Mucosa of stomach (tissue), 1 donor: Measurements from ENCODE around the gene SIGLEC9.

ENCODE experiments used
- H3K27me3 ChIP-seq: one replicate; pipeline ENCODE4 v1.7.0; 2013; ENCODE audit warnings: mild to moderate bottlenecking, low read length; ENCODE audit not compliant: control insufficient read depth, insufficient read depth
- H3K36me3 ChIP-seq: one replicate; pipeline ENCODE4 v1.7.0; 2013; ENCODE audit warnings: low read length; ENCODE audit not compliant: control insufficient read depth, insufficient read depth
- H3K4me1 ChIP-seq: one replicate; pipeline ENCODE4 v1.7.0; 2013; ENCODE audit warnings: mild to moderate bottlenecking, low read length; ENCODE audit not compliant: control insufficient read depth, insufficient read depth
- H3K4me3 ChIP-seq: one replicate; pipeline ENCODE4 v1.7.0; 2013; ENCODE audit warnings: low read length
- H3K9ac ChIP-seq: one replicate; pipeline ENCODE4 v1.7.0; 2013; ENCODE audit warnings: mild to moderate bottlenecking, low read length, moderate library complexity
- H3K9me3 ChIP-seq: one replicate; pipeline ENCODE4 v1.7.0; 2013; ENCODE audit warnings: mild to moderate bottlenecking, low read length, moderate library complexity; ENCODE audit not compliant: control insufficient read depth
- donor health status: Pancreatic carcinoma.

Gene SIGLEC9

DNA sequence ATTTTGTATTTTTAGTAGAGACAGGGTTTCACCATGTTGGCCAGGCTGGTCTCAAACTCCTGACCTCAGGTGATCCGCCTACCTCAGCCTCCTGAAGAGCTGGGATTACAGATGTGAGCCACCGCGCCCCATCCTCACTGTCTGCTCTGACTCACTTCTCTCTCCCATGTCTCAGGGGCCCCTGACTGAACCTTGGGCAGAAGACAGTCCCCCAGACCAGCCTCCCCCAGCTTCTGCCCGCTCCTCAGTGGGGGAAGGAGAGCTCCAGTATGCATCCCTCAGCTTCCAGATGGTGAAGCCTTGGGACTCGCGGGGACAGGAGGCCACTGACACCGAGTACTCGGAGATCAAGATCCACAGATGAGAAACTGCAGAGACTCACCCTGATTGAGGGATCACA, 5.0 kb downstream of the SIGLEC9 start:
- no peaks in the 10 kb centered on the region for H3K9me3 ChIP-seq
- H3K36me3 ChIP-seq, result no peaks in the 10 kb centered on the region
- H3K9ac ChIP-seq, result no peak overlapping the region
- H3K4me3 ChIP-seq, result no peak overlapping the region
- H3K4me1 ChIP-seq, result no peaks in the 10 kb centered on the region
- peaks cover 5% of the 10 kb centered on the region for H3K27me3 ChIP-seq

- H3K27me3 ChIP-seq, result peaks cover 5% of the 10 kb centered on the region
- H3K4me1 ChIP-seq, result no peaks in the 10 kb centered on the region
- no peaks in the 10 kb centered on the region for H3K9me3 ChIP-seq
- H3K36me3 ChIP-seq, result no peaks in the 10 kb centered on the region
- no peak overlapping the region for H3K4me3 ChIP-seq
- no peak overlapping the region for H3K9ac ChIP-seq
These were observed 7.3 kb downstream of the SIGLEC9 start for GRCh38 chr19:51131780-51132680.

DNA sequence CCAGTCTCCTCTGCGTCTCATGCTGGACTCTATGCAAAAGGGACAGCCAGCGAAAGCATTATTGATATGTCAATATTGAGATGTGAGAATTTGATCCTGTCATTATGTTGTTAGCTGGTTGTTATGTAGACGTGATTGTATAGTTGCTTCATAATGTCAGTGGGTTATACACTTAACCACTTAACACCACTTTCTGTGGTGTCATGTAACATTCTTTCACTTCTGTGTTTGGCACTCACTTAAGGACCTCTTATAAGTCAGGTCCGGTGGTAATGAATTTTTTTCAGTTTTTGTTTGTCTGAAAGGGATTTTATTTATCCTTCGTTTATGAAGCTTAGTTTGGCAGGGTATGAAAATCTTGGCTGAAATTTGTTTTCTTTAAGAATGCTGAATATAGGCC, 10.3 kb downstream of the SIGLEC9 start:
- Histone ChIP-seq H3K4me3 (no peak overlapping the region), H3K36me3 (no peaks in the 10 kb centered on the region), H3K9ac (no peak overlapping the region), H3K27me3 (peaks cover 3% of the 10 kb centered on the region), H3K9me3 (no peaks in the 10 kb centered on the region), H3K4me1 (no peaks in the 10 kb centered on the region)

GRCh38 chr19:51135986-51136762, 11.5 kb downstream of the SIGLEC9 start:
- Histone ChIP-seq H3K36me3 (no peaks in the 10 kb centered on the region), H3K9me3 (no peaks in the 10 kb centered on the region), H3K9ac (no peak overlapping the region), H3K4me1 (no peaks in the 10 kb centered on the region), H3K4me3 (no peak overlapping the region), H3K27me3 (peaks cover 3% of the 10 kb centered on the region)

DNA sequence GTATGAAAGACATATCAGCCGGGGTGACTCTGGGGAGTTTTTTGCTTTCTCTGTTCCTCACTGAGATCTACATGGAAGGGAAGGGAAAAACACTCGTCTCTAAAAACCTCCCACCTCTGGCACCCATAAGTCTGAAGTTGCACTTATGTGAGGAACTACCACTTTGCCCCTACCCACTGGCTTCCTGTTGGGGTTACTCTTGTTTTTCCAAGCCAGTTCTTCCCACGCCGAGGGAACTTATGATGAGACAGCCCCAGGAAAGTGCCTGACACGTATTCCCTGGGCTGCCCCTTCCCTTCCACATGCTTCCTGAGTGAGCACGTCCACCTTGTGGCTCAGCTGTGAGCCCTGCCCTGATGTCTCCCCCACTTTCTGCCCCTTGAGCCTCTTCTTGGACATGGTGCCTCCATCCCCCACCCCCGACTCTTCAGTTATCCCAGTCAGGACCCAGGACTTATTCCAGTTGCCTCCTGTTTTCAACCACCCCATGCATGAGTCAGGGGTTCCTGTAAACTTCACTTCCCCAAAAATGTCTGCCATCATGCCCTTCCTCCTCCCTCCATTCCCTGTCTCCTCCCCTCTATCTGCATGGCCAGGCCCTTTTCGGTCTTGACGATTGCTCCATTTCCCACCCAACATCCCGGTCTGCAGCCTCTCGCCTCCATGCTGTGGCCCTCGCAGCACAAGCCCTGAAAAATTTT, 12.3 kb downstream of the SIGLEC9 start:
- no peaks in the 10 kb centered on the region for H3K4me1 ChIP-seq
- no peaks in the 10 kb centered on the region for H3K9me3 ChIP-seq
- no peak overlapping the region for H3K4me3 ChIP-seq
- H3K36me3 ChIP-seq, result no peaks in the 10 kb centered on the region
- no peak overlapping the region for H3K9ac ChIP-seq
- H3K27me3 ChIP-seq, result peaks cover 6% of the 10 kb centered on the region

DNA sequence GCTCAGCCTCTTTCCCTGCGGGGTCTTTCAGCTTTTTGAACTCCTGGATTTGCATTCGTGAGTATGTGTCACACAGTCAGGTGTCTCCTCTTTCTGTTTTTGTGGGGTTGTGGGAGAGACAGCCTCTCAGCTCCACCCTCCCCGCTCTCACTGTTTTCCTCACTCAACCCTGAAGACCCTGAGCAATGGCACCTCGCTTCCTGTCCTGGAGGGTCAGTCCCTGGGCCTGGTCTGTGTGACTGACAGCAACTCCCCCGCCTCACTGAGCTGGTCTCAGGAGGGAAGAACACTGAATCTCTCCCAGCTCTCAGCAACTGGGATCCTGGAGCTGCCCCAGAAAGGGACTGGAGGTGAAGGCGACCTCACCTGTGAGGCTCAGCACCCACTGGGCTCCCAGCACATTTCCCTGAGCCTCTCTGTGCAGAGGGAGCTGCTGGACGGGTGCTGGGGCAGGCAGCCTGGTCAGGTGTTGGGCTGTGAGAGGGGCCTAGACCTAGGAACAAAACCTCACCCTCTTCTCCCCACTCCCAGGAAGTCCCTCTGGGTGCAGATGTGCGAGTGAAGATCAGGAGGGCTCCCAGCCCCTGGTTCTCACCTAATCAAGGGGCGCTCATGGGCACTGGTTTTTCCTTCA, 13.2 kb downstream of the SIGLEC9 start:
- Histone ChIP-seq H3K27me3 (peaks cover 6% of the 10 kb centered on the region), H3K9ac (no peak overlapping the region), H3K4me3 (no peak overlapping the region), H3K36me3 (no peaks in the 10 kb centered on the region), H3K9me3 (no peaks in the 10 kb centered on the region), H3K4me1 (no peaks in the 10 kb centered on the region)

DNA sequence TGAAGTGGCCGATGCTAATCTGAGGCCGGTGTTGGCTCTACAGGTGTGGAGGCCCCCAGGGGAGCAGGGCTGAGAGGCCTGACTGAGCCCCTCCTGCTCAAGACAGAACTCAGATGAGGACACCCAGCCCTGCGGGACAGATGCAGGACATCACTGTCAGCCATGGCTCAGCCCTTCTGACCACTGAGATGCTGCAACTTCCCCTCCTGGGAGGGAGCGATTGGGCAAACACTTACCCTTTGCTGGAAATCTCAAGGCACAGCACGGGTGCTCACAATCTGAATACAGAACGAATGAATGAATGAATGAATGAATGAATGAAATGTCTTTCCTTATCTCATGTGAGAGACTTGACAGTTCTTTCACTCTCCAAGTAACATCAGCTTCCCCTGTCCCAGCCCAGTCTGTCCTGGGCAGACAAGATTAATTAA, 13.9 kb downstream of the SIGLEC9 start:
- Histone ChIP-seq H3K9me3 (no peaks in the 10 kb centered on the region), H3K27me3 (peaks cover 6% of the 10 kb centered on the region), H3K4me1 (no peaks in the 10 kb centered on the region), H3K36me3 (no peaks in the 10 kb centered on the region), H3K9ac (no peak overlapping the region), H3K4me3 (no peak overlapping the region)

- H3K4me3 ChIP-seq, result no peak overlapping the region
- peaks cover 6% of the 10 kb centered on the region for H3K27me3 ChIP-seq
- H3K9ac ChIP-seq, result no peak overlapping the region
- H3K9me3 ChIP-seq, result no peaks in the 10 kb centered on the region
- H3K4me1 ChIP-seq, result no peaks in the 10 kb centered on the region
- H3K36me3 ChIP-seq, result no peaks in the 10 kb centered on the region
These were observed 14.8 kb downstream of the SIGLEC9 start for GRCh38 chr19:51139299-51140014.

- H3K4me1 ChIP-seq, result no peaks in the 10 kb centered on the region
These were observed 15.7 kb downstream of the SIGLEC9 start for GRCh38 chr19:51140441-51140840.

GRCh38 chr19:51141181-51141580, 16.5 kb downstream of the SIGLEC9 start:
- Histone ChIP-seq H3K9me3 (no peaks in the 10 kb centered on the region), H3K27me3 (peaks cover 6% of the 10 kb centered on the region), H3K36me3 (no peaks in the 10 kb centered on the region), H3K4me1 (no peaks in the 10 kb centered on the region), H3K4me3 (no peak overlapping the region), H3K9ac (no peak overlapping the region)

More at GRCh38 chr19:51140441-51140840, 15.7 kb downstream of the SIGLEC9 start:
- Histone ChIP-seq H3K4me3 (no peak overlapping the region), H3K9me3 (no peaks in the 10 kb centered on the region), H3K27me3 (peaks cover 6% of the 10 kb centered on the region), H3K9ac (no peak overlapping the region), H3K36me3 (no peaks in the 10 kb centered on the region)

DNA sequence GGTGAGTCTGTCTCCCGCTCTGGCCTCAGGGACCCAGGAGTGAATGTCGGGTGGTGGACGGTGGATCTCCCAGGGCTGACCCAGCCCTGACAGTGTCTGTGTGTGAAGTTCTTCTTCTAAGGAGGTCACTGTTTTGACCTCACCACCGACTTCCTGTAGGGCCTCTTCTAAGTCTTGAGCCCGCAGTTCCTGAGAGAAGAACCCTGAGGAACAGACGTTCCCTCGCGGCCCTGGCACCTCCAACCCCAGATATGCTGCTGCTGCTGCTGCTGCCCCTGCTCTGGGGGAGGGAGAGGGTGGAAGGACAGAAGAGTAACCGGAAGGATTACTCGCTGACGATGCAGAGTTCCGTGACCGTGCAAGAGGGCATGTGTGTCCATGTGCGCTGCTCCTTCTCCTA, 17.4 kb downstream of the SIGLEC9 start, which contains the start of gene SIGLEC7:
Gene SIGLEC7 (plus strand): TSS at position 183 of the 400 bp plus-strand sequence. CDS start 69 bp downstream, at position 252.
- H3K9me3 ChIP-seq, result no peaks in the 10 kb centered on the region
- no peaks in the 10 kb centered on the region for H3K4me1 ChIP-seq
- no peaks in the 10 kb centered on the region for H3K36me3 ChIP-seq
- peaks cover 6% of the 10 kb centered on the region for H3K27me3 ChIP-seq
- no peak within 1 kb of the TSS for H3K4me3 ChIP-seq
- H3K9ac ChIP-seq, result no peak within 1 kb of the TSS
